Keratinocyte (primary cell): ENCODE data around the gene TAS2R5.

ENCODE experiments used
- CTCF ChIP-seq, 3 experiments: IDR thresholded peaks in 1 of 3; conservative IDR thresholded peaks in 1 of 3; optimal IDR thresholded peaks in 1 of 3; 2 replicates in 2 of 3; 3 replicates in 1 of 3; pipeline versions ENCODE3 to v1.5.1; 2011; ENCODE audit warnings: low read length in 3 of 3, mild to moderate bottlenecking in 3 of 3, moderate library complexity in 2 of 3, control low read depth in 1 of 3, inconsistent platforms in 1 of 3; ENCODE audit not compliant: insufficient read depth in 2 of 3; ENCODE audit errors: extremely low read depth in 1 of 3
- EZH2 ChIP-seq: IDR thresholded peaks from one replicate; pipeline ENCODE4 v1.6.1; 2012; ENCODE audit warnings: inconsistent platforms, mild to moderate bottlenecking, low read length, moderate library complexity

GRCh38 chr7:141748396-141748795 is 41.6 kb upstream of the TAS2R5 start:
- no peak for TF ChIP-seq CTCF (optimal IDR thresholded peaks at IDR 0.05 in 1 of 3, IDR thresholded peaks at IDR 0.05 in 1 of 3, conservative IDR thresholded peaks at IDR 0.05 in 1 of 3; ENCODE audit: extremely low read depth in 1 of 3, insufficient read depth in 2 of 3, low read length in 3 of 3)
- TF ChIP-seq EZH2, result no peak
